ENCODE measurements around the gene TTC4.
"Not testable (repeated sequence)": the region's sequence is repeated elsewhere in the genome, so short reads cannot be mapped to it uniquely, and the experiment has no call there.

Gene TTC4

DNA sequence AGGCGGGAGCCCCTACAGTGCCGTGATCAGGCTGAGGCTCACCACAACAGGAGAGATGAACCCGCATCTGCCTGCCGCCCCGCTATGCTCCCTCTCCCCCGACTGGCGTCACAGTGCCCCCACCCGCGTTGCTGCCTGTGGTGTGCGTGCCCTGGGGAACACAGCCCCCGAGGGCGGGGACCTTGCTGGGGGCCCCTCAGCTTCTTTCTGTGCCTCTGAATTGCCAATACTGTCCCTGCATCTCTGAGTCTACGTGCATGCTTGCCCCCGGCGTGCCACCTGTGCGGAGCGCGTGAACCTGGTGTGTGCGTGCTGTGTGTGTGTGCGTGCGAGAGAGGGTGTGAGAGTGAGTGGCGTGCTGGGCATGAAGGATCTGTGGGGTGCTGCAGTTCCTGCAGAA is 38.4 kb downstream of the TTC4 start:
- DNase-seq, result no peak

DNA sequence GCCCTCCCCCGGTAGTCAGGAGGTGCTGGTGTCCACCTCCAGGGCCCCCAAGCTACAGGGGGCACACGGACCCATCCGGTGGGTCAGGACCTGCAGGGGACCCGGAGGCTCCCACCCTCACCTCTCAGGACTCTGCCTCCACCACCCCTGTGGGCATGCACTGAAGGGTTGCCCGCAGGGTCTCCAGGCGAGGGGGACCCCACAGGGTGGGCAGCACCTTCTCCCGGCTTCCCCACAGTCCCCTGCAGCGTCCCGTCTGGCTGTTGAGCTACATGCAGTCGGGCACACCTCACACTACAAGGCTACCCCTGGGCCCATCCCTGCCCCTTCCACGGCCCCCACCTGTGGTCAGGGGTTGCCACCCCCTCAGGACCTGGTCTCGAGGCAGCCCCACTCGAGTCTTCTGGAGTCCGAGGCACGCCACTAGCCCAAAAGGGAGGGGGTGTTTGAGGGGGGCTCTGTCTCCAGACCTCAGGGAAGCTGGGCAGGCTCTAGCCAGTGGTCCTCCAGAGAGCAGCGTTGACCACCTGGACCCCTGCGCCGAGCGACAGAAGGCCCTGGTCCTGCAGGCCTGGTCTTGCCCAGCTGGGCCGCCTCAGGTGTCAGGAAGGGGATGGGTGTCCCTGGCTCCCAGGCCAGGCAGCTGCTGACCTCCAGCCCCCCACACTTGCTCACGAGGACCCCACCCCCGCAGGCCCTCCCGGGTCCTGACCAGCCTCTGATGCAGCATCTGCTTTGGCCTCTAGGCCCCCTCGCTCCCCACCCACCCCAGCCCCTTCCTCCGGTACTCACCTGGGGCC is 39.0 kb downstream of the TTC4 start:
- no peak for DNase-seq

DNA sequence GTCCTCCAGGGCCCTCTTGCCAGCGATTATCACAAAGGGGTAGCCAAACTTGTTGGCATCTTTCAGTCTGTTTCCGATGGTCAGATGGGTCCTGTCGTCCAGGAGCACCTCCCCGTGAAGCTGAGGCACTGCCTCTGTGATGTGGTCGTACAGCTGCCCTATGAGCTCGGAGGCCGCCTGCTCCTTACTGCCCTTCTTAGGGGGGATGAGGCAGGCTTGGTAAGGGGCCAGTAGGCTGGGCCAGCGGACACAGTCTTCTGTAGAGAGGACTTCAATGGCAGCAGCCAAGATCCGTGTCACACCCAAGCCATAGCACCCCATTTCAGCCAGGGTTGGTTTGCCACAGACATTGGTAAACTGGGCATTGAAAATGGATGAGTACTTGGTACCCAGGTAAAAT is 42.2 kb downstream of the TTC4 start:
- no peak for DNase-seq

DNA sequence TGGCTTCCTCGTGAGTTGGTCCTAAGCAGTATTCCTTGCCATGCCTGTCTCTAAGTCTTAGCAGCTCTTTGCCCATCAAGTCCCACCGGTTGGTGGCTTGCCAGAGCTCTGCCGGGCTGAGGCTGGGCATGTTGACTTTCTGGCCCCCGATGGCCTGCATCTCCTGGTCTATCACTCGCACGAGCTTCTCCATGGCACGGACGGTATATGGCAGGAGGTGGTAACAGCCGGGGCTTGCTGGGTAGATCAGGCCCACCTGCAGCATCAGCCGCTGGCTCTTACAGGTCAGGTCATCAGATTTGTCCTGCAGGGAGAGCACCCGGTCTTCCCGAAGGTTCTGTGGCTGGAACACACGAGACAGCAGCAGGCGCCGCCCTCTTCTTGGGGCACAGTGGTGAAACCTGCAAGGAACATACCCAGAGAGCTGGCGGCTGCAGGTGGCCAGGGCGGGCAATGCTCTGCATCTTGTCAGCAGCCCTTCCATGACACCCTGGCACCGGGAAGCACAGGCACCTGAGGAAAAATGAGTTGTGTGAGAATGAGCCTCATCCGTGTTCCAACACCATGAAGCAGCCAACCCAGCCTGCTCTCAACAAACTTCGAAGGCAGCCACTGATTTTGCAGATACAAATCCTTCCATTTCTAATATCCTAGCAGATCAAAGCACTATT is 43.2 kb downstream of the TTC4 start:
- DNase-seq, result no peak

DNA sequence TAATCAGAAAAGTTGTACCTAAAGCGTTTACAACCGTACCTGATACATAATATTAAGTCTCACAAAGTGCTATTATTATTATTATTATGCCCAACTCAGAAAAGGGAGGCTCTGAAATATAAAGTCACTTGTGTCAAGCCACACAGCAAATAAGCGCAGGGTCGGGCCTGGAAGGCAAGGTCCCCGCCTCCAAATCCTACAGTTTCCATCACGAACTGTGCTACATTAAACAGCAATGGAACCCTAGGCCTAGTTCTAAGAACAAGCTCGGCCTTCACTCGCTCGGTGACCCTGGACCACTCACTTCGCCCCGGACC is 48.1 kb downstream of the TTC4 start:
- no peak for DNase-seq

DNA sequence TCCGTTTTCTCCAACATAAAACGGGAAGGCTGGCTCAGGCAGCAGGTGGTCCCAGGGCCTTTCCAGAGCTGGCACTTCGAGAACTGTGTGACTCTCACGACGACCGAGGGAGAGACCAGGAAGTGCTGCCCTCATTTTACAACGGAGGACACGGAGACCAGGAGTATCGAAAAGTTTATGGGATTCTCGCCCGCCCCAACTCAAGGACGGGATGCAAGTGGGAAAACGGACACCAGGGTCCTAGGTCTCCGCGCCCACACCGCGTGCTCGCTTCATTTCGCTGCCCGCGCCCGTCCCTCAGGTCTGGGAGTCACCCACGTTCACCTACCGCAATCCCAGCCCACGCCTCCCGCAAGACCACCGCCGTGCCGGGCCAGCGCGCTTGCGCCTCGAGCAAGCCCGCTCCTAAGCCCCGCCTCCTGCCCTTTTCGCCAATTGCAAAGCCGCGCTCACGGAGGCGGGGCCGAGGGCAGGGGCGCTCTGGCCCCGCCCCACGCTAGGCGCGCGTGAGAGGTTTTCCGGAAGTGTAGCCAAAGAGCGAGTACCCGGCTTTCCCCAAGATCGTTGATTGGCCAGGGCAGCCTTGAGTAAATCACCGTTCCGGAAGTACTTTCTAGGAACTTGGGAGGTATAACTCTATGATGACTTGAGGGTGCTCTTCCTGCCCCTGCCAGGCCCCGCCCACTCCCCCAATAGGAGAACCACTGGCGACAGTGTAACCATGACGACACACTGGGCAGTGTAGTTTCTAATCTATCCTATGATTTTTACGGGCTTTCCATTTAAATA is 48.7 kb downstream of the TTC4 start, which contains the start of gene PARS2:
Gene PARS2 (minus strand): TSS at position 391 of the 789 bp plus-strand sequence. CDS start 5,362 bp downstream, outside the sequence.
- peak; percentile 98 for DNase-seq

DNA sequence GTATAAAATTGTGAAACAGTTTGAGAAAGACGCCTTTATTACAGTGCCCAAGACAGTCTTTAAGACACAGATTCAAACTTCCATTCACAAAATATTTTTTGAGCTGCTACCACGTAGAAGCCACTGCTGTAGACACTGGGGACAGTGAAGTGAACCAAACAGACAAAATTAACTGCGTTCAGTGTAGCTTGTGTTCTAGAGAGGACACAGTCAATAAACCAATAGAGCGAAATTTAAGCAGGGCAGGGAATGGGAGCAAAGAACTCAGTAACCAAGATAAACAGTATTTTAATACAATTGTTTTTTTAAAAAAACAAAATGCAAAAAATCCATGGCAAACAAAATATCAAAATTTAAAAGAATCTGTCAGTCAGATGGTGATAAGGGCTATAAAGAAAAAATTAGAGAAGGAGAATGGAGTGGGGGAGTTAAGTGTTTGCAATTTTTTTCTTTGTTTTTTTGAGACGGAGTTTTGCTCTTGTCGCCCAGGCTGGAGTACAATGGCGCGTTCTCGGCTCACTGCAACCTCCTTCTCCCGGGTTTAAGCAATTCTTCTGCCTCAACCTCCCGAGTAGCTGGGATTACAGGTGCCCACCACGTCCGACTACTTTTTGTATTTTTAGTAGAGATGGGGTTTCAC is 49.4 kb downstream of the TTC4 start:
- DNase-seq, result no peak

DNA sequence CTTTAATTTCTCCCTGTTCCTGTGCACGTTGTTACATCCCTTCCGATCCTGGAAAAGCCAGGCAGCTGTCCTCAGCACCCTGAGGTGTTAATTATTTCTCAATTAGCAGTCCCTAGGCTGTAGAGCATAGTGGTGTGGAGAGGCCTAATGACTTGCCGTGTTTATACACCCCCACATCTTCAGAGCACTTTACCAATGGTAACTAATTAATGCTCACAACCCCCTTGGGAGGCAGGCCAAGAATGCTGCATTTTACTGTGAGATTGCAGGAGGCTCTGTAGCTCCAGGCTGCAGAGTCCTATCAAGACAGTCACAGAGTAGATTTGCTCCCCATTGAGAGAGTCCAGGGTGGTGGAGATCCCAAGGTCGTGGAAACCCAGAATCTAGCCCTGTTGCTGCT is 51.1 kb downstream of the TTC4 start:
- no peak for DNase-seq

DNA sequence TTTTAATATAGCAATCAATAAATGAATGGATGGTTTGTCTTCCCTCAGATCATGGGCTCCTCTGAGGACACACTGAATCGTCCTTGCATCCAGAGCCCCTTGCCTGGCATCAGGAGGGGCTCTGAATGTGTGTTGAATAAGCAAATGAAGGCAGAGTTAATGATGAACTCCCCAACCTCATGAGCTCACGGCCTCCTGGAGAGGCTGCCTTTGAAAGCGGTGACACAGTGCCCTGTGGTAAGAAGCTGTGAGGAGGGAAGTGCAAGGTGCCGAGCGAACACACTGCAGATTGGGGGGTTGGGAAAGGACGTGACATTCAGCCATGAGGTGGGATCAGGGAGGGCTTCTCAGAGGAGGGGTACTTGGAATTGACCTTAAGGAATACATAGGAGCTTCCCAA is 51.9 kb downstream of the TTC4 start:
- DNase-seq, result no peak

DNA sequence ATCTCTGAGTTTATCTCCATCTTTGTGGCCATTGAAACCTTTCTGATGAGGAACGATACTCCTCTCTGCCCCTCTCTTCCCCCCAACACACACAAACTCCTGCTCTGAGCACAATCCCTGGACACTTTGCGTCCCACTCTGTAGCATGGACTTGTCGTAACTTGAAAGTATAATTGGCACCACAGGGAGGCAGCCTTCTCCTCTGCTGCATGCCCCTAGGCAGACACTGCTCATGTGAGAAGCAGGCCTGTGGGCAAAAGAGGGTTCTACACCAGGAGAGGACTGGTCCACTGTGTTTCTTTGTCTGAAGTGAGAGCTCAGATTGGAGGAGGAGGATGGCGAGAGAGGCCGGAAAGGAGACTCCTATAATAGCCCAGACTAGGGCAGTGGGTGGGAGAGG is 52.4 kb downstream of the TTC4 start:
- DNase-seq, result no peak

DNA sequence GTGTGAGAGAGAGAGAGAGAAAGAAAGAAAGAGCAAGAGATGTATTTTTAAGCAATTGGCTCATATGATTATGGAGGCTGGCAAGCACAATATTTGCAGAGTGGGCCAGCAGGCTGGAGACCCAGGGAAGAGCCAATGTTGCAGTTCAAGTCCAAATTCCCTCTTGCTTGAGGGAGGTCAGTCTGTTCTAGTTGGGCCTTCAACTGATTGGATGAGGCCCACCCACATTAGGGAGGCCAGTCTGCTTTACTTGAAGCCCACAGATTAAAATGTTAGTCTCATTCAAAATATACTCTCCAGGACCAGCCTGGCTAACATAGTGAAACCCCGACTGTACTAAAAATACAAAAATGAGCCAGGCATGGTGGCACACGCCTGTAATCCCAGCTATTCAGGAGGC is 57.3 kb downstream of the TTC4 start:
- DNase-seq, result no peak

DNA sequence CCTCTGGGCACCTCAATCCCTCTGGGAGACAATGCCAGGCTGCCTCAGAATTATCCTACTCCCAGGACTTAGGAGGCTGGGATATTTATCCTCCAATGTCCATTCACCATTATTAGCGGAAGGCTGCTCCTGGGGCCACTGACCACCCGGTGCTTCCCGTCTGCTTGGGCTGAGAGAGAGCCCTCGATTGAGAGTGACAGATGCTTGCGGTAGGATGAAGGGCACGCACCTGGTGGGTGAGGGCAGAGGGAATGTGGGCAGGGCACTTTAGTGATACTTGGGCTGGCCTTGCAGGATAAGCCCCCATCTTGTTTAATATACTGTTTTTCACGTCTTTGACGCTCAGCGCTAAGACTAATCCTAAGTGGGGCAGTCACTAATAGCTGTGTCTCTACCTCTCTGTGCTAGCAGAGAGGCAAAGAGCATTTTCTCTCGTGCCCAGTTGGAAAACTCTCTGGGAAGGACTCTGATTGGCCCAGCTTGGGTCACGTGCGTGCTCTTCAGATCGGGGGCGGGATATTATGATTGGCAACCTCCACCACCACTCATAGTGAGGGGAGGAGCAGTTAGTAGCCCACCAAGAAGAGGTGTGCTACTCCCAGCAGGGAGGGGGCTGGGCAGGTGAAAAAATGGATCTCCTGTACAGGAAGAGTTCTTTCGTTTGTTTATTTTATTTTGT is 59.3 kb downstream of the TTC4 start:
- no peak for DNase-seq

DNA sequence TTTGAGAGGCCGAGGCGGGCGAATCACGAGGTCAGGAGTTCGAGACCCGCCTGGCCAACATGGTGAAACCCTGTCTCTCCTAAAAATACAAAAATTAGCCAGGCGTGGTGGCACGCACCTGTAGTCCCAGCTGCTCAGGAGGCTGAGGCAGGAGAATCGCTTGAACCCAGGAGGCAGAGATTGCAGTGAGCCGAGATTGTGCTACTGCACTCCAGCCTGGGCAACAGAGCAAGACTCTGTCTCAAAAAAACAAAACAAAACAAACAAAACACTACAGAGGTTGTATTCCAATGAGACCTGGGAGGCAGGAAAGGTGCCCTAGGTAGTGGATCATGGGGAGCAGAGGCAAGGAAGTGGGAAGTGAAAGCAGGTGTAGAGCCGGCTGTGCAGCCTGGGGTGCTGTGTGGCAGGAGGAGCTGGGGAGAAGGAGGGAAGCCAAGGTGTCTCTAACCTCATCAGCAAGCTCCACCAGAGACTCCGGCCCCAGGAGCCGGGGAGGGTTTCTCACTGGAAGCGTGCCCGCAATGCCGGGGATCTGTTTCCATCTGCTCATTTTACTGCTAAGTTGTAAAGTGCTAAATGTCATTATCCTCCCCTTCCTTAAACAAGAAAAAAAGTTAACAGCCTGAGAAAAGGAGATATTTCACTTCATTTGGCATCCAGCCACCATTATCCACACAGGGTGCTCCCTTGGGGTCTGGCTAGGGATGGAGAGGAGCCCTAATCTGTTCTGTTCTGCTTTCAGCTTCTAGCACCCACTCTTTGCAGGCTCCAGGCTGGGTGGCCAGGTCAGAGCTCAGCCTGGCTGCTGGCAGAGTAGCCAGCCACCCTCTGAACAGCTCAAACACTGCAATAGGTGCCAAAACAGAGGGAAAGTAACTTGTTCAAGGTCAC is 60.4 kb downstream of the TTC4 start:
- DNase-seq, result not testable (repeated sequence)

DNA sequence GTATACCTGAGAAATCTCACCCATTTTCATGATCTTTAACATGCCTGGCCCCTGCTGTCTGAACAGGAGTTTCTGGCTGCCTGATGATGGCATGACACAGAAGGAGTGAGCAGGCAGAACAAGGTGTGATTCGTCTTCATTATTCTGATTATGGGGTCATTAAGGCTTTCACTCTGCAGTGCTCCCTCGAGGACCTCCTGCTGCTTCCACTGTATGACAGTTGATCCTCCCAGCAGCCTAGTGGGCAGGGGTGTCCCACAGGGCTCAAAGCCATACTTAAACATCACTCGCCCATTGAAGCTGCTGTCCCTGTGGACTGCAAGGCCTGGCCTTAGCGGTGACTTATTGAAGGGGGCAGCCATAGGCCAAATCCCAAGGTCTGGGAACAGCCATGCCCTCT is 61.4 kb downstream of the TTC4 start:
- DNase-seq, result no peak

DNA sequence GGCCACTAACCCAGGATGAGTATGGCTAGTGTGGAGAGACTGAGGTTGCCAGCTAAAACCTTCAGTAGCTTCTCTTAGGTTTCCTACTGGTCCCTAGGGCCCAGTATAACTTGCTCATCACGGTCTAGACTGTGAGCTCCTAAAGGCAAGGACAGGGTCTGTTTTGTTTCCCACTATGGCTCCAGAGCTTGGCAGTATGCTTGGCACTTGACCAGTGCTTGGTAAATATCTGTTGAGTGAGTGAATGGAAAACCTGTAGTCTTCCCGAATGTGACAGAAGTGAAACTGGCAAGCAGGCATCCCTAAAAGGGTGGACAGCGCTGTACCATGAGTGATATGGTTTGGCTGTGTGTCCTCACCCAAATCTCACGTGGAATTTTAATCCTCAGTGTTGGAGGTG is 61.8 kb downstream of the TTC4 start:
- DNase-seq, result no peak

DNA sequence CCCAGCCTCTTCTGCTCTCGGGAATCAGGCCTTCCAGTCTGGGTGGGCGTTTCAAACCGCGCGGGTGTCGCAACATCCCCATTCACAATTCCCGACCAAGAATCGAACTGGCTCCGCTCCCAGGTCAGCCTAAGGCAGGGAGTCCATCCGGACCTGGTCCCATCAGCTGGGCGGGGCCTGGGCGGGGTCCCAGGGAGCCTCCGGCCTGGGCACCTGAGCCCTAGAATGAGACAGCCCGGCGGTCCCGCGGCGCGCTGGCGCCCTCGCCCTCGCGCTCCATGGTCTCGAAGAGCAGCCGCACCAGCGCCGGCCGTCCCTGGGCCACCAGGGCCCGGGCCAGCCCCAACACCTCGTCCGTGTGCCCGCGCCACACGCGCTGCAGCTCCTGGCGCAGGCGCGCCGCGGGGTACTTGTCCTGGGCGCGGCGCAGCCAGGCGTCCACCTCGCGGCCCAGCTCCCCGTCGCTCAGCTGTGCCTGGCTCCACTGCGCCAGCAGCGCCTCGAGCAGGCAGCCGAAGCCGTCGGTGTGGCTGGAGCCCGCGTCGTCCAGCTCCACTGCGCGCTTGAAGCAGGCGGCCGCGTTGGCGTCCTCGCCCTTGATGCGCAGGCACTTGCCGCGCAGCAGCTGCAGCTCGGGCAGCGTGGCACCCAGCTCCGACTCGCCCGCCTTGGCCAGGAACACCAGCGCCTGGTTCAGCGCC is 65.5 kb downstream of the TTC4 start:
- DNase-seq, result no peak

DNA sequence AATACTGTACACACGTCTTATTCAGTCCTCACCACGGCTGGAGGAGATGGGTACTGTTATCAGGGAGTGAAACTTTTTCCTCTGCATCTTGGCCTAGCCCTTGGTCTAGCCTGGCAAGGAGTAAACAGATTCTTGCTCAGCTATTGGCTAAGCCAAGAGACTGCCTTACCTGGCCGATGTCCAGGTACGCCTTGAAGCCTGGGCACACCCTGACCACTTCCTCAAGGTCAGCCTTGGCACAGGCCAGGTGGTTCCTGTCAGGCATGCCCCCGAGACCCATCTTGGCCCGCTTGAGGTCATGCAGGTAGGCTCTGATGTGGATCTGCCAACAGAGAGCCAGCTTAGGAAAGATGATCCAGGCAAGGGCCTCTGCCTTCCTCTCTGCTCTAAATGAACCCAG is 66.5 kb downstream of the TTC4 start:
- DNase-seq, result no peak

DNA sequence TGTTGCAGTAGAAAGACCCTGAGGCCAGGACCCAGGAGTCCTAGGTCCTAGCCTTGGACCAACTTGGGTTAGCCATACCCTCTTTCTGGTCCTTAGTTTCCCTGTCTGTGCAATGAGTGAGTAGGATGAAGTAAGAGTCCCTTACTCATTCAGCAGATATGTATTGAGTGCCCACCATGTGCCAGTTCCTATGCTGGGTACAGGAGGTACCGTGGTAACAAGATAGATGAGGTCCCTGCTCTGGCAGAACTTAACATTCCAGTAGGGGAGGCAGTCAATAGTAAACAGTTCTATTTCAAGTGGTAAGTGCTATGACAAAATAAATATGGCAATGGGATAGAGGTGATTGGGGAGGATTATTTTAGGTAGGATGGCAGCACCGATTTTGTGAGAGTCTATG is 66.9 kb downstream of the TTC4 start:
- no peak for DNase-seq

DNA sequence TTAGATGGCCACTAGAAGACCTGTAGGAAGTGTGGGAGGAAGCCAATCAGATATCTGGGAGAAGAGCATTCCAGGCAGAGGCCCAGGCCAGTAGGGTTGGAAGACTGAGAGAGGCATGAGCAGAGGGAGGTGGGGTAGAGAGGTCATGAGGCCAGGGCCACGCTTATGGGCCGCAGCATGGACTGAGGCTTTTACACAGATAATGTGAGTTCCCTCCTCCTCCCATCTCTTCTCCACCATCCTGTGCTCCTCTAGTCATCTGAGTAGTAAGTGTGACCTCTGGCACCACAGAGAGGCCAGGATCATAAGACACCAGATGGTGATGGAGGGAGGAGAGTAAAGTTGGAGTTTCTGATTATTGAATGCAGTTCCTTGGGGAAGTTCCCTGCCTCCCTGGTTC is 68.4 kb downstream of the TTC4 start:
- DNase-seq, result no peak

DNA sequence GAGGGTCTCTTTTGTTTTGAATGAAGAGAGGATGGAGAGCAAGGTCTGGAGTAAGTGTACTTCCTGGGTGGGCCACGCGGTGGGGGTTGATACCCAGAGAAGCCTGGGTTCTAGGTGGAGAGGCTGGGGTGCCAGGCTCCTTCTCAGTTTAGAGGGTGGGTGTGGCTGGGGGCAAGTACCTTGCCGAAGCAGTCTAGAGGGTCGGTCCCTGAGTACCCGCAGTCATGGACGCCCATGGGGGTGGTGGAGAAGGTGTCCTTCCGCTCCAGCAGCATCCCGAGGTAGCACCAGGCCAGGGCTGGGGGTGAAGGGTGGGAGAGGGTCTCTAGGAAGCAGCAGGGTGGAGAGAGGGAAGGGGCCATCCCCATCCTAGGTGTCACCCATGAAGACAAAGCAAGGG is 71.1 kb downstream of the TTC4 start:
- DNase-seq, result no peak

DNA sequence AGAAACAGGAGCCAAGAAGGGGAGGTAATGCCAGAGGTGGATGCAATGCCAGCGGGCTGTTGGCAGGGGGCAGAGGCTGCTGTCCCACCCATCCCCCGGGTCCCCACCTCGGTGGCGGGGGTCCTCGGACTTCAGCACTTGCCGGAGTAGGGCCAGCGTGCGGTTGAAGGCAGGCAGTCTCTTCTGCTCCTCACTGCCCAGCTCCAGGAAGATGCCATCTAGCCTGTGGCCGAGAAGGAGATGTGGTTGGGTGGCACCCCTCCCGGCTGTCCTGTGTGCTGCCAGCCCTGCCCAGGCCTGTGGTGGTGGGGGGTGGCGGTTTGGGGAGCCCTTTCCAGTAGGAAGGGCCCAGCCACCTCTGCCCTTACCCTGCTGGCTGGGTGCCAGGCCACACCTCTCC is 71.9 kb downstream of the TTC4 start:
- no peak for DNase-seq
